Upper lobe of left lung (tissue), 4 donors: ENCODE data around the gene EIF4E1B.

Source experiments
- EP300 ChIP-seq, 4 donors: sonication (generic); formaldehyde crosslinking; IDR thresholded peaks; one replicate each; pipeline ENCODE4 v1.5.1; 2017; ENCODE audit warnings: antibody characterized with exemption in 4 of 4, control low read depth in 2 of 4
- POLR2AphosphoS5 ChIP-seq, 2 donors: sonication (generic); formaldehyde crosslinking; IDR thresholded peaks; one replicate each; pipeline ENCODE4 v1.5.1; 2017; ENCODE audit warnings: antibody characterized with exemption in 2 of 2
- TF ChIP-seq, protein P1 (sequence below), 6 experiments: fragments of 450-650 bp in 4 of 6; fragments of 200-600 bp in 2 of 6; sonication (generic) in 2 of 6; IDR thresholded peaks; one replicate each; pipeline ENCODE4 v1.5.1; 2016 to 2019; ENCODE audit warnings: antibody characterized with exemption in 6 of 6

- TF ChIP-seq POLR2AphosphoS5 (IDR thresholded peaks at IDR 0.05): no peak
- no peak for TF ChIP-seq EP300 (IDR thresholded peaks at IDR 0.05)
- TF ChIP-seq, protein P1, sequence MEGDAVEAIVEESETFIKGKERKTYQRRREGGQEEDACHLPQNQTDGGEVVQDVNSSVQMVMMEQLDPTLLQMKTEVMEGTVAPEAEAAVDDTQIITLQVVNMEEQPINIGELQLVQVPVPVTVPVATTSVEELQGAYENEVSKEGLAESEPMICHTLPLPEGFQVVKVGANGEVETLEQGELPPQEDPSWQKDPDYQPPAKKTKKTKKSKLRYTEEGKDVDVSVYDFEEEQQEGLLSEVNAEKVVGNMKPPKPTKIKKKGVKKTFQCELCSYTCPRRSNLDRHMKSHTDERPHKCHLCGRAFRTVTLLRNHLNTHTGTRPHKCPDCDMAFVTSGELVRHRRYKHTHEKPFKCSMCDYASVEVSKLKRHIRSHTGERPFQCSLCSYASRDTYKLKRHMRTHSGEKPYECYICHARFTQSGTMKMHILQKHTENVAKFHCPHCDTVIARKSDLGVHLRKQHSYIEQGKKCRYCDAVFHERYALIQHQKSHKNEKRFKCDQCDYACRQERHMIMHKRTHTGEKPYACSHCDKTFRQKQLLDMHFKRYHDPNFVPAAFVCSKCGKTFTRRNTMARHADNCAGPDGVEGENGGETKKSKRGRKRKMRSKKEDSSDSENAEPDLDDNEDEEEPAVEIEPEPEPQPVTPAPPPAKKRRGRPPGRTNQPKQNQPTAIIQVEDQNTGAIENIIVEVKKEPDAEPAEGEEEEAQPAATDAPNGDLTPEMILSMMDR (IDR thresholded peaks at IDR 0.05): peak; percentile 63 to 78 (median 69)
Measured at GRCh38 chr5:176658007-176658599, 27.6 kb downstream of the EIF4E1B start.
